SK-MEL-5 (cell line): ENCODE results near the gene ADRA2C. TPM values are rescaled to one million over a fixed set of nuclear protein-coding genes. Genes with fewer than 3 reads are reported as not detected.

ENCODE experiments used
- DNase-seq: peaks from one replicate; pipeline ENCODE4 v3.0.0-alpha.2; 2016; ENCODE audit warnings: low read depth, low spot score
- in situ Hi-C: cut with HindIII; loops from 2 replicates; pipeline ENCODE4 v1.10.0; 2016; ENCODE audit warnings: low sequenced_read_pairs, high pct_unique_total_duplicates, low pct_unique_long_range_greater_than_20kb
- total RNA-seq: library from RNA; depleted of rRNA; stranded (reverse); fragments of >200 nt; shearing (Covaris generic); gene quantifications from 2 replicates; pipeline ENCODE4 v1.2.3, GENCODE V29; 2014

The ADRA2C gene
- total RNA-seq, 1 experiment from 2014 or later, result 15.7 TPM

GRCh38 chr4:3730422-3731190 lies 35.6 kb upstream of the ADRA2C start:
- in situ Hi-C loops, result no loop called here
- DNase-seq, result no peak

GRCh38 chr4:3732076-3733028 lies 33.8 kb upstream of the ADRA2C start:
- no peak for DNase-seq
- in situ Hi-C loops, result no loop called here

- DNase-seq, result no peak
- in situ Hi-C loops, result no loop called here
These were observed 33.0 kb upstream of the ADRA2C start for GRCh38 chr4:3733195-3733594.

GRCh38 chr4:3735196-3735595 lies 31.0 kb upstream of the ADRA2C start:
- DNase-seq, result no peak
- in situ Hi-C loops, result no loop called here

- no peak for DNase-seq
- in situ Hi-C loops, result no loop called here
These were observed 29.9 kb upstream of the ADRA2C start for GRCh38 chr4:3736290-3736689.

GRCh38 chr4:3736806-3737205 lies 29.4 kb upstream of the ADRA2C start:
- no peak for DNase-seq
- in situ Hi-C loops, result no loop called here

- DNase-seq, result no peak
- in situ Hi-C loops, result no loop called here
These were observed 26.6 kb upstream of the ADRA2C start for GRCh38 chr4:3739577-3739976.

GRCh38 chr4:3740256-3740655 lies 25.9 kb upstream of the ADRA2C start:
- in situ Hi-C loops, result no loop called here
- DNase-seq, result no peak

GRCh38 chr4:3741217-3742011 lies 24.8 kb upstream of the ADRA2C start:
- DNase-seq, result no peak
- in situ Hi-C loops, result no loop called here

GRCh38 chr4:3742610-3743009 lies 23.6 kb upstream of the ADRA2C start:
- no peak for DNase-seq
- in situ Hi-C loops, result no loop called here

- no peak for DNase-seq
- in situ Hi-C loops, result no loop called here
These were observed 22.0 kb upstream of the ADRA2C start for GRCh38 chr4:3744232-3744631.

GRCh38 chr4:3744901-3745300 lies 21.3 kb upstream of the ADRA2C start:
- no peak for DNase-seq
- in situ Hi-C loops, result no loop called here

- DNase-seq, result peak; percentile 92
- in situ Hi-C loops, result no loop called here
These were observed 20.1 kb upstream of the ADRA2C start for GRCh38 chr4:3745886-3746656.

- in situ Hi-C loops, result no loop called here
- DNase-seq, result peak; percentile 78
These were observed 19.2 kb upstream of the ADRA2C start for GRCh38 chr4:3746701-3747580.

- peak; percentile 52 for DNase-seq
- in situ Hi-C loops, result no loop called here
These were observed 18.6 kb upstream of the ADRA2C start for GRCh38 chr4:3747581-3747904.

GRCh38 chr4:3748136-3748898 lies 17.9 kb upstream of the ADRA2C start:
- in situ Hi-C loops, result no loop called here
- no peak for DNase-seq
